ENCODE measurements around the gene KPTN. TPM values are rescaled to one million over a fixed set of nuclear protein-coding genes. Genes with fewer than 3 reads are reported as not detected.

Gene KPTN
- total and polyA plus RNA-seq, 2 of the 13 experiments (the other 11 are each of a cell fraction or from before 2014, with no cell fraction given), result 9.1 to 13.3 TPM

- TF ChIP-seq ZNF382 (CRISPR knock-in tag; IDR thresholded peaks at IDR 0.05; ENCODE audit: borderline replicate concordance) (no peak), SP2 (CRISPR knock-in tag; IDR thresholded peaks at IDR 0.05) (no peak), TCF7 (IDR thresholded peaks at IDR 0.05; ENCODE audit: low read depth) (no peak), ZNF547 (CRISPR knock-in tag; IDR thresholded peaks at IDR 0.05) (0 out of 2 replicates have a peak, but pooled peaks have one; percentile 55), ZNF331 (CRISPR knock-in tag; IDR thresholded peaks at IDR 0.05) (no peak), ZNF317 (CRISPR knock-in tag; IDR thresholded peaks at IDR 0.05) (0 out of 2 replicates have a peak, but pooled peaks have one; percentile 35), ZFP36L1 (CRISPR knock-in tag; IDR thresholded peaks at IDR 0.05) (0 out of 2 replicates have a peak, but pooled peaks have one; percentile 74), RFXANK (CRISPR knock-in tag; IDR thresholded peaks at IDR 0.05) (no peak), ZNF589 (CRISPR knock-in tag; conservative IDR thresholded peaks at IDR 0.05) (no peak; the same call in 1 of the 2 replicates), EHMT2 (IDR thresholded peaks at IDR 0.05; ENCODE audit: borderline replicate concordance, low read depth, low read length) (peak; percentile 87; the same call in 1 of the 2 replicates), HCFC1 (IDR thresholded peaks at IDR 0.05; ENCODE audit: low read depth, low read length) (no peak), HNF4G (IDR thresholded peaks at IDR 0.05; ENCODE audit: borderline replicate concordance, low read depth, low read length) (no peak), HNF4G (CRISPR knock-in tag; IDR thresholded peaks at IDR 0.05; ENCODE audit: borderline replicate concordance, low read depth) (no peak), MAX (IDR thresholded peaks at IDR 0.05) (0 out of 2 replicates have a peak, but pooled peaks have one; percentile 29), FOSL1 (CRISPR knock-in tag; IDR thresholded peaks at IDR 0.05; ENCODE audit: borderline replicate concordance) (no peak), CHD2 (IDR thresholded peaks at IDR 0.05; ENCODE audit: low read depth, low read length) (no peak), MEF2D (CRISPR knock-in tag; IDR thresholded peaks at IDR 0.05) (peak; percentile 66; the same call in 1 of the 2 replicates), ZSCAN22 (CRISPR knock-in tag; IDR thresholded peaks at IDR 0.05) (no peak), TBX2 (CRISPR knock-in tag; IDR thresholded peaks at IDR 0.05; ENCODE audit: borderline replicate concordance) (peak; percentile 45; the same call in 1 of the 2 replicates), ZNF510 (CRISPR knock-in tag; IDR thresholded peaks at IDR 0.05; ENCODE audit: low read depth) (no peak), FOXK1 (CRISPR knock-in tag; IDR thresholded peaks at IDR 0.05; ENCODE audit: borderline replicate concordance, low read depth) (no peak), SIX4 (CRISPR knock-in tag; IDR thresholded peaks at IDR 0.05) (no peak), POLR2AphosphoS5 (IDR thresholded peaks at IDR 0.05; ENCODE audit: low read depth, low read length) (no peak), ZNF253 (CRISPR knock-in tag; IDR thresholded peaks at IDR 0.05; ENCODE audit: borderline replicate concordance) (no peak), ZNF234 (CRISPR knock-in tag; conservative IDR thresholded peaks at IDR 0.05) (no peak), ZNF263 (CRISPR knock-in tag; IDR thresholded peaks at IDR 0.05) (no peak), KAT2B (IDR thresholded peaks at IDR 0.05; ENCODE audit: borderline replicate concordance, low read depth, low read length) (no peak), HDAC6 (IDR thresholded peaks at IDR 0.05; ENCODE audit: low read depth, low read length) (no peak), MTA1 (CRISPR knock-in tag; IDR thresholded peaks at IDR 0.05; ENCODE audit: borderline replicate concordance) (no peak), ZNF225 (CRISPR knock-in tag; IDR thresholded peaks at IDR 0.05) (no peak; the same call in 1 of the 2 replicates)
- TF ChIP-seq, protein P1, sequence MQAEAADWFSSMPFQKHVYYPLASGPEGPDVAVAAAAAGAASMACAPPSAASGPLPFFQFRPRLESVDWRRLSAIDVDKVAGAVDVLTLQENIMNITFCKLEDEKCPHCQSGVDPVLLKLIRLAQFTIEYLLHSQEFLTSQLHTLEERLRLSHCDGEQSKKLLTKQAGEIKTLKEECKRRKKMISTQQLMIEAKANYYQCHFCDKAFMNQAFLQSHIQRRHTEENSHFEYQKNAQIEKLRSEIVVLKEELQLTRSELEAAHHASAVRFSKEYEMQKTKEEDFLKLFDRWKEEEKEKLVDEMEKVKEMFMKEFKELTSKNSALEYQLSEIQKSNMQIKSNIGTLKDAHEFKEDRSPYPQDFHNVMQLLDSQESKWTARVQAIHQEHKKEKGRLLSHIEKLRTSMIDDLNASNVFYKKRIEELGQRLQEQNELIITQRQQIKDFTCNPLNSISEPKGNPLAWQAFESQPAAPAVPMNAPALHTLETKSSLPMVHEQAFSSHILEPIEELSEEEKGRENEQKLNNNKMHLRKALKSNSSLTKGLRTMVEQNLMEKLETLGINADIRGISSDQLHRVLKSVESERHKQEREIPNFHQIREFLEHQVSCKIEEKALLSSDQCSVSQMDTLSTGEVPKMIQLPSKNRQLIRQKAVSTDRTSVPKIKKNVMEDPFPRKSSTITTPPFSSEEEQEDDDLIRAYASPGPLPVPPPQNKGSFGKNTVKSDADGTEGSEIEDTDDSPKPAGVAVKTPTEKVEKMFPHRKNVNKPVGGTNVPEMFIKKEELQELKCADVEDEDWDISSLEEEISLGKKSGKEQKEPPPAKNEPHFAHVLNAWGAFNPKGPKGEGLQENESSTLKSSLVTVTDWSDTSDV (CRISPR knock-in tag; IDR thresholded peaks at IDR 0.05), result no peak
Observed at GRCh38 chr19:47471733-47472457, 12.1 kb downstream of the KPTN start, which contains the start of gene SLC8A2 (continued).
